ENCODE measurements around the gene ELMO1.

DNA sequence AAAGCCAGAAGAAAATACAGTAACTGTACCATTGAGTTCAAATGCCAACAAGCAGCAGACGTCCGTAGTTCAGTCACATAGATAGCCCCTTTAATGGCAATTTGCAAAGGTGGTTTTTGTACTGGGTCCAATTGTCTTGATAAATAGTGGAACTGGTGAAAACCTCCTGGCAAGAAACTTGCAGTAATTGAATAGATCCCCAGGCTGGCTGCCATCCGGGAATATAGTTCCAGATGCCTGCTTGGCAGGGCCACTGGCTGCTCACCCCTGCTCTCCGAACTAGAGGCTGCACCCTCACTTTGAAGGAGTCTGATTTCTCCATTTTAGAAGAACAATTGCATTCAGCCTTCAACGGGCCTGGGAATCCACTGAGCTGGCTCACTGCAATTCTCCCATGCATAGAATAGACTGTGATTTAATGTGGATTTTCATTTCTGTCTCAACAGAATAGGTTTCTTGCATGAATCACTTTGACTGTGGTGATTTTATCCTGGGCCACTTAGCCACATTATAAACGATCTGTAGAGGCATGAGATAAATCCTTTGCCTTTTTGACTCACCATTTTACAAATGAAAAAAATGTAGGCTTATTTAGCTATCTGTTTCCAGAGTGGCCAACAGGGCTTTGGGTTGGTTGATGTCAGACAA lies 35.9 kb upstream of the ELMO1 start:
- TF ChIP-seq TAF1 (IDR thresholded peaks at IDR 0.05; ENCODE audit: borderline replicate concordance, low read depth, low read length) (no peak), POLR2AphosphoS5 (IDR thresholded peaks at IDR 0.05; ENCODE audit: low read depth, low read length) (no peak), POLR2A (IDR thresholded peaks at IDR 0.05; ENCODE audit: low read depth, low read length) (no peak)

All from GM12892 (cell line).